Umbilical cord (tissue), 2 donors: ENCODE measurements around the gene CFAP53. TPM values are rescaled to one million over a fixed set of nuclear protein-coding genes. Genes with fewer than 3 reads are reported as not detected.

Experiments
- DNase-seq: peaks from one replicate; pipeline ENCODE4 v3.0.0-alpha.2; 2015; ENCODE audit warnings: low spot score
- total RNA-seq: library from RNA; depleted of rRNA; stranded (reverse); fragments of >200 nt; gene quantifications from one replicate; pipeline ENCODE4 v1.2.3, GENCODE V29; 2014; ENCODE audit warnings: low replicate concordance; ENCODE audit not compliant: insufficient read depth

The CFAP53 gene
- total RNA-seq, 1 donor from 2014 or later = 0.96 TPM

- peak; percentile 34 for DNase-seq
These were observed 71.4 kb downstream of the CFAP53 start, which contains the start of gene MYO5B for GRCh38 chr18:50194631-50195532. Gene MYO5B (minus strand): TSS chr18:50195147. CDS start chr18:50194793, 354 bp downstream.

- DNase-seq = no peak
These were observed 72.3 kb downstream of the CFAP53 start for GRCh38 chr18:50193796-50194630.

DNA sequence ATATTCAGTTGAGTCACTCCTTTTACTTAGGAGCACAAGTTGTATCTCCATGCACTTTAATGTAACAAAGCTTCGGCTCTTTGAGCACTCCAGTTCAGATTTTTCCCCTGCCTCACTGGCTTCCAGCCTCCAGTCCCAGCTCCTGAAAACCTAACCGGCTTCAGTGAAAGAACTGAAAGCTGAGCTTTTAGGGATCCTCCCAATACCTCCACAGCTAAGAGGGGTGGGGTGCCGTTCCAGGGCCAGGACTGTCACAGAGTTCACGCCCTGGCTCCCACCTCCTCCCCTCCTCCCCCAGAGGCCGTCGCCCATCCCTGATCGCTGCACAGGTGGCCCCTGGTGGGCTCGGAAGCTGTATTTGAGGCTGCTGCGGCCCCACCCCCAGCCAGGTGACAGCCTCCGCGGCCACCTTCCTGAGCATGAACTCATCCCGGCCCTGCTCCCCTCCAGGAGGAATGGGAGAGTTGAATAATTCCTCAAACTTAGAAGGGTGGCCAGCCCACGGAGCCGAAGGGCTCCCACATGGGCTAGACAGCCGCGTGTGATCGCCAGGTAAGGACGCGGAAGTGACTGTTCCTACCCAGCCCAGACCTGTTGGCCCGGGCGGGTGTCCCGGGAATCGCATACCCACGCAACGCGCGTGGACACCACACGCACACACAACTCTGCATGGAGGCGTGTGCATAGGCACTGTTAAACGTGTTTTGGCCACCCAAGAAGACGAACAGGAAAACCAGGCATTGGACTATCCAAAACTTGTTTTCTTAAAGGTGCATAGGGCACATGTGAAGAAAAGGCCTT, 73.1 kb downstream of the CFAP53 start:
- no peak for DNase-seq

DNA sequence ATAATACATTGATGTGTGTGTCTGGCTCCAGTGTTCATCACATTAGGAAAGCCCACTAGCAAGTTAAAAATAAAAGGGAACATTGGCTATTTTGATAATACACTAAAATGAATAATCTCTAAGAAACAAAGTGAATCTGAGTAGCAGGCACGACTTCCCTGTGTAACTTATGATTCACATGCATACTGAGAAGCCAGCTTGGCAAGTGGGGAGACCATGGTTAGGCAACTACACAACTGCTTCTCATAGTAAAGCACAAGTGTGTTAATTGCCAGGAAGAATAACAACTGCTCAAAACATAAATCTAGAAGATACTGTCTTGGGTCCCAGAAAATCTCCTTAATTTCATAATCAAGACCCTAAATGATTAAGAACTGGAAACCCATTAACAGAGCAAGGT, 75.4 kb downstream of the CFAP53 start:
- no peak for DNase-seq

GRCh38 chr18:50190236-50190635, 76.1 kb downstream of the CFAP53 start:
- no peak for DNase-seq

- no peak for DNase-seq
These were observed 77.1 kb downstream of the CFAP53 start for GRCh38 chr18:50189160-50189559.

GRCh38 chr18:50188652-50189051, 77.6 kb downstream of the CFAP53 start:
- no peak for DNase-seq

- DNase-seq = no peak
These were observed 78.6 kb downstream of the CFAP53 start for GRCh38 chr18:50187659-50188058.

DNA sequence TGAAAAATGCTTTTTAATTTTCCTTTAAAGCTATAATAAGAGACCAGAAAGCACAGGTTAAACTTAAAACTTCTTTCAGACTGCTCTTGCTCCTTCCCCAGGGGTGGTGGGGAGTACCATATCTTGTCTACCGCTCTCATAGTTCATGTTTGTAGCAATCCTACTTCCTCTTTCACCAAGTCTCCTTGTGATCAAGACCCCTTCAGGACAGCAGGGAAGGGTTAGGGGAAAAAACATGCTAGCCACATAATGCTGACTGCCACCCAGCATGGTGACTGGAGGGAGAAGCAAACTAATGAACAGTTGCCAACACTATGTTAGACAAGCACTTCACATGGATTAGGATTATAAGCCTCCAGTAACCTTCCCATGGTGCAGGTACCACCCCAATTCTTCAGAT, 79.9 kb downstream of the CFAP53 start:
- no peak for DNase-seq

- DNase-seq = no peak
These were observed 82.7 kb downstream of the CFAP53 start for GRCh38 chr18:50183556-50183955.

GRCh38 chr18:50182511-50182910, 83.8 kb downstream of the CFAP53 start:
- DNase-seq = no peak

DNA sequence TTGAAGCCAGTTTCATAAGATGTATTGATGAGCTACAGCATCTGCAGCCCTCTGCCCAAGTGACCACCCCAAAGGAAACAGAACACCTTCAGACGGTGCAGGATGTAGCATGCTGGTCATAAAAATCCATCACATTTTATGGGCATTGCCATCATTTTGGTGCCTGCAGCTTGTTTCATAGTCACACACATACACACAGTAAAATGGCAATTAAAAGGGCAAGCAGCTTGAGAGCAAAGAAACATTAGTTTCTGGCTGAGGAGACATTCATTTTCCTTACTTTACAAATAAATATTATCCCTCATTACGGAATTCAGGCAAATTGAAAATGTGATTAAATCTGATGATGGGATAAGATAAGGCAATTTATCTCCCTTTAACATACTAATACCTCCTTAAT, 84.7 kb downstream of the CFAP53 start:
- no peak for DNase-seq

DNA sequence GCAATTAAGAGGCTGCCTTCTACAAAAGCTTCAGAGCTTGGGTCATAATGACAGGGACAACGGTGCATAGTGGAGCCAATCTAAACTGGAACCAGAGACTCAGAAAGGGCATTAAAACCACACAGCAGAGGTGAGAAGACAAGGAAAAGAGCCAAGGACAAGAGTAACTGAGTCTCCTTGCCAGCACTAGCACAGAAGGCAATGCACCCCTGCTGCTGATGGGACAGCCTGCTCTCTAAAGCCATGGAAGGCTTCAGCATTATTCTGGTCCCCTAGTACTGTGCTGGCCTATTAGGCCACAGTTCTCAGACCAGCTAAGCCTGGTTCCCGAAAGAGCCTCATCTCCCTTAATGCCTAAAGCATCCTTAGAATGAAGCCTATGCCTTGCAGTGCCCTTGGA, 86.8 kb downstream of the CFAP53 start:
- no peak for DNase-seq

DNA sequence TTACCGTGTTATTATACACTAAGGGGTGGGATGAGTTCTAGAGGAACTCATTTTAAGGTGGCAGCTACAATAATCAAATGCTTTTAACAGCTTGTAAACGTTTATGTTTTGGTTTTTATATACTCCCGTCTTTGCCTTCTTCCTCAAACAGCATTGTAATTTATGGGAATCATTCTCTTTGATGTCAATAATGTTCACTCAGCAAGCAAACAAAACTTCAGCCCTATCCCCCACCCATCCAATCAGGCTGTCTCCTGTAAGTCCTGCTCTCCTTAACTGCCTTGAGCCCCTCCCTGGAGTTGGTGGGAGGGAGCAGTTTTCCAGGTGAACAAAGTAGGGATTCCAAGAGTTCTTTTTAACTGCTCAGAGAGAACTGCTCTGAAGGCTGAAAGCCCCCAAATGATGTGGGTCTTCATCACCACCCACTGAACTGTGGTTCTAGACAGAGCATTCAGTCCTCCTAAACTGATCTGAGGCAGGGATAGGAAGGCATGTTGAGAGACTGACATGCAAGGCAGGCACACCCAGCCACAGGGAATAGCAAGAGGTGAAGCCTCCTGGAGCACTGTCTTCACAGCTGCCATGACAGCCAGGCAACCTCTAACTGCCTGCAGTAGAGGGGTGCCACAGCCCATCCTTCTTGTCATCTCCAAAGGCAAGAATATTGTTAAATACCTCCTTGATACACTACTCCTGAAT, 88.9 kb downstream of the CFAP53 start:
- no peak for DNase-seq

Other genes with a start within 250 kb of the CFAP53 start
- 7.0 TPM for gene MYO5B, start 71.3 kb downstream of the CFAP53 start, total RNA-seq
- 34.9 TPM for gene MBD1, start 15.0 kb upstream of the CFAP53 start, total RNA-seq
- 19.0 TPM for gene CXXC1, start 21.2 kb upstream of the CFAP53 start, total RNA-seq
- gene SKA1, start 108.6 kb upstream of the CFAP53 start, total RNA-seq = 2.9 TPM